ENCODE data around the gene C5orf15. TPM values are rescaled to one million over a fixed set of nuclear protein-coding genes. Genes with fewer than 3 reads are reported as not detected.

Gene C5orf15
- total RNA-seq, 1 experiment from 2014 or later = 28.8 TPM

DNA sequence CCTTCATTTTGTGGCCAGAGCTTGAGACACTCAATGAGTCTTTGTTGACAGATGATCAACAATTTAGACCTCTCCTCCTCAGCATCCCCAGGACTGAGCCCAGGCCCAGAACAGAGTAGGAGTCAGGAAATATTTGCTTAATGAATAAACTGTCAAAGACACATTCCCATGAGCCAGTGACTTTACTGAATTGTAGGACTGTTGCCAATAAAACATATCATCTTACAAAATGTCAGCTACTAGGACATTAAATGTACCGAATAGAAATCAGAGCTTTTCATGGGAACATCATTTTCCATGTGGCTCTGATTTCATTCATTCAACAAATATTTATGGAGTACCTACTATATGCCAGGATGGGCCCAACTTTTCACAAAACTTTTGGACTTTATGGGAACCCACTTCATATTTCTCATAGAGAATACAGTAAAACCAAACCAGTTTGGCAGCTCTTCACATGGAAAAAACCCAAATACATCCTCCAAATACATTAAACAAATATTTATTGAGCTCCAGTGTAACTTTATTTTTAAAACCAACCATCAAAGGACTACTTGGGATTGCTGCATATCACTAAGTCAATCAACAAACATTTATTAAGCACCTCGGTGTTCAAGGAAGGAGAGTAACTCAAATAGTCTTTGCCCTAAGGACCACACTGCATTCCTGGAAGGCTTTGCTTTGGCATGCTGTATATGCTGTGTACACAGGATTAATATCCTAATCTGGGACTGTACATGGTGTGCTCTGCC, 24.9 kb upstream of the C5orf15 start:
- H3K36me3 ChIP-seq (ENCODE audit: control insufficient read depth in 1 of 2, insufficient read depth in 2 of 2, low read length in 2 of 2) = peaks cover 23 to 33% of the 10 kb centered on the region in 2 experiments; a peak in 3 of 4 replicates
- no peak for ATAC-seq
- no peak for DNase-seq (ENCODE audit: low read depth, low spot score)
- H4K20me1 ChIP-seq (ENCODE audit: insufficient read depth) = peaks cover 50% of the 10 kb centered on the region; the same call in 1 of the 2 replicates
- intact Hi-C loops (cut with micrococcal nuclease) = no loop called here
- H3K4me2 ChIP-seq (ENCODE audit: low read length) = no peak overlapping the region
- ChIA-PET RAD21 (ENCODE audit: low non-redundant PET in 1 of 2, low total read pairs in 2 of 2, uncharacterized antibody in 2 of 2, unreplicated experiment in 2 of 2) (no interaction called here), CTCF (interaction anchor here (0.8 to 1.4 kb wide), 2 partner anchors 10 to 12 kb away, joined by 3 read pairs; partner anchors contain the start of gene VDAC1), POLR2A (interaction anchor here (0.6 to 1.8 kb wide), 2 partner anchors 9 to 14 kb away, joined by 3 to 6 read pairs; no protein-coding TSS in a partner anchor)
- peaks cover 98% of the 10 kb centered on the region for H3K79me2 ChIP-seq (ENCODE audit: insufficient read depth, low read length)
- H3K9me3 ChIP-seq (ENCODE audit: control insufficient read depth in 1 of 2, insufficient read depth in 1 of 2, low read depth in 1 of 2, low read length in 2 of 2) = no peaks in the 10 kb centered on the region
- peaks cover 0 to 13% of the 10 kb centered on the region in 2 experiments; a peak in 2 of 4 replicates for H3K4me1 ChIP-seq (ENCODE audit: control insufficient read depth in 1 of 2, insufficient read depth in 2 of 2, low read length in 2 of 2)
- H3K27me3 ChIP-seq (ENCODE audit: insufficient read depth, low read length) = no peaks in the 10 kb centered on the region
- no peak overlapping the region for H3K27ac ChIP-seq (ENCODE audit: low read depth, low read length)
- H3K9me2 ChIP-seq (ENCODE audit: insufficient read depth) = no peaks in the 10 kb centered on the region
- H3K9ac ChIP-seq (ENCODE audit: low read length) = no peak overlapping the region
- no peak overlapping the region for H2AFZ ChIP-seq (ENCODE audit: low read depth, low read length, poor library complexity, severe bottlenecking)
- no TSS peak for BruUV-seq (replicated peaks)
- TF ChIP-seq POLR2A (IDR thresholded peaks at IDR 0.05; ENCODE audit: borderline replicate concordance, extremely low read depth, insufficient read depth, insufficient read length) (no peak), CBX3 (IDR thresholded peaks at IDR 0.05; ENCODE audit: low read depth) (no peak), ZNF274 (IDR thresholded peaks at IDR 0.05; ENCODE audit: low read depth, low read length) (no peak), JUND (IDR thresholded peaks at IDR 0.05) (no peak), SP1 (IDR thresholded peaks at IDR 0.05; ENCODE audit: low read depth) (no peak)
- TF ChIP-seq, protein P1, sequence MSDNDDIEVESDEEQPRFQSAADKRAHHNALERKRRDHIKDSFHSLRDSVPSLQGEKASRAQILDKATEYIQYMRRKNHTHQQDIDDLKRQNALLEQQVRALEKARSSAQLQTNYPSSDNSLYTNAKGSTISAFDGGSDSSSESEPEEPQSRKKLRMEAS (IDR thresholded peaks at IDR 0.05) = no peak
- H3K4me3 ChIP-seq (replicated peaks in 1 of 2; ENCODE audit: low read depth in 1 of 2, low read length in 2 of 2) = no peak overlapping the region

DNA sequence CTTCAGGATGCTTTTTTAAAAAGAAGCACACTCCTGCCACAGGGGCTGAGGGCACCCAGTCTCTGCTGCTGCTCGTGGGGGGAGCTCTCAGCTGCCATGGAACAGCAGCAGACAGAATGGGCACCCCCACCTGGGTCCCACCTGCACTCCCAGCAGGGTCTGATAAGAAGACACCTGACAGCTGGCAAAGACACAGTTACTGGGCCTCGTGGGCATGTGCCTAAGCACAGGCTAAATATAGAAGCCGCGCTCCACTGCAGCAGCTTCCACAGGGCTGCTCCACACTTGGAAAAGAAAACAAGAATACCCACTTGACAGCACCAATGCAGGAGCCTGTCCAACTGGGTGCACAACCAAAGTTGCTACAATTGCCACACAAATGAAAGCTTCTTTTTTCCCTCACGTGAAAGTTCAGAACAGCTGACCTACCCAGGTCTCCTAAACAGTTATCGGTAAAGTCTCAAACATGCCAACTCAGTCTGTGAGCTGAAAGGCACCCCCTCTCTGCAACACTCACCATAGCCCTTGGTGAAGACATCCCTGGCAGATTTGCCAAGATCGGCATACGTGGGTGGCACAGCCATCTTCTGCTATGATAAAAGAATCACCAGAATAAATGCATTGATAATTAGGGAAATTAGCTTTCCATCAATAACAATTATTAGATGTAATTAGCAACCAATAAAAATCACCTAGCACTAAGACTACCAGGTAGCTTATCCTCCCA, 24.2 kb upstream of the C5orf15 start:
- POLR2A ChIA-PET = interaction anchor here (0.6 to 1.8 kb wide), 2 partner anchors 8 to 14 kb away, joined by 3 to 6 read pairs; no protein-coding TSS in a partner anchor
- peaks cover 0 to 13% of the 10 kb centered on the region in 2 experiments; a peak in 2 of 4 replicates for H3K4me1 ChIP-seq (ENCODE audit: control insufficient read depth in 1 of 2, insufficient read depth in 2 of 2, low read length in 2 of 2)
- H3K79me2 ChIP-seq (ENCODE audit: insufficient read depth, low read length) = peaks cover 97% of the 10 kb centered on the region
- BruUV-seq (replicated peaks) = no TSS peak
- TF ChIP-seq CBX3 (IDR thresholded peaks at IDR 0.05; ENCODE audit: low read depth) = no peak
- TF ChIP-seq EZH2 (IDR thresholded peaks at IDR 0.05) = no peak
- no peak for TF ChIP-seq EZH2phosphoT487 (IDR thresholded peaks at IDR 0.05; ENCODE audit: borderline replicate concordance)
- no peaks in the 10 kb centered on the region for H3K9me2 ChIP-seq (ENCODE audit: insufficient read depth)
- no peak for DNase-seq (ENCODE audit: low read depth, low spot score)
- CTCF ChIA-PET = interaction anchor here (0.8 kb wide), 1 partner anchor 11 kb away, joined by 3 read pairs; no protein-coding TSS in a partner anchor
- peaks cover 44% of the 10 kb centered on the region; the same call in 1 of the 2 replicates for H4K20me1 ChIP-seq (ENCODE audit: insufficient read depth)
- H3K36me3 ChIP-seq (ENCODE audit: control insufficient read depth in 1 of 2, insufficient read depth in 2 of 2, low read length in 2 of 2) = peaks cover 31 to 39% of the 10 kb centered on the region in 2 experiments; a peak in 3 of 4 replicates
- H2AFZ ChIP-seq (ENCODE audit: low read depth, low read length, poor library complexity, severe bottlenecking) = no peak overlapping the region
- no peak overlapping the region for H3K27ac ChIP-seq (ENCODE audit: low read depth, low read length)
- H3K27me3 ChIP-seq (ENCODE audit: insufficient read depth, low read length) = no peaks in the 10 kb centered on the region
- intact Hi-C loops (cut with micrococcal nuclease) = no loop called here
- H3K4me3 ChIP-seq (replicated peaks in 1 of 2; ENCODE audit: low read depth in 1 of 2, low read length in 2 of 2) = no peak overlapping the region
- no peak for ATAC-seq
- RAD21 ChIA-PET (ENCODE audit: low non-redundant PET in 1 of 2, low total read pairs in 2 of 2, uncharacterized antibody in 2 of 2, unreplicated experiment in 2 of 2) = no interaction called here
- H3K4me2 ChIP-seq (ENCODE audit: low read length) = no peak overlapping the region
- no peaks in the 10 kb centered on the region for H3K9me3 ChIP-seq (ENCODE audit: control insufficient read depth in 1 of 2, insufficient read depth in 1 of 2, low read depth in 1 of 2, low read length in 2 of 2)
- no peak overlapping the region for H3K9ac ChIP-seq (ENCODE audit: low read length)

Measured in HCT116 (cell line).